HUES6 (cell line): ENCODE data around the gene SDHB.

Experiments
- H3K27ac ChIP-seq: 2 replicates; pipeline ENCODE4 v1.7.0; 2013; ENCODE audit warnings: low read depth, mild to moderate bottlenecking, low read length, inconsistent platforms
- H3K27me3 ChIP-seq: 2 replicates; pipeline ENCODE4 v1.6.1; 2013; ENCODE audit warnings: low read length; ENCODE audit not compliant: control insufficient read depth, insufficient read depth
- H3K36me3 ChIP-seq: 2 replicates; pipeline ENCODE4 v1.6.1; 2013; ENCODE audit warnings: low read length; ENCODE audit not compliant: control insufficient read depth, insufficient read depth
- H3K4me1 ChIP-seq: 2 replicates; pipeline ENCODE4 v1.6.1; 2013; ENCODE audit warnings: low read length; ENCODE audit not compliant: control insufficient read depth, insufficient read depth
- H3K4me3 ChIP-seq: 2 replicates; pipeline ENCODE4 v1.5.1; 2013; ENCODE audit warnings: low read depth, low read length
- H3K9ac ChIP-seq: one replicate; pipeline ENCODE4 v1.6.1; 2013; ENCODE audit warnings: mild to moderate bottlenecking, low read length
- H3K9me3 ChIP-seq: 2 replicates; pipeline ENCODE4 v1.6.1; 2013; ENCODE audit warnings: low read depth, low read length; ENCODE audit not compliant: control insufficient read depth, insufficient read depth

Gene SDHB

GRCh38 chr1:17093822-17094393 is 40.1 kb upstream of the SDHB start:
- no peaks in the 10 kb centered on the region for H3K27me3 ChIP-seq
- H3K27ac ChIP-seq: no peak overlapping the region
- H3K4me1 ChIP-seq: peaks cover 17% of the 10 kb centered on the region; the same call in 1 of the 2 replicates
- H3K4me3 ChIP-seq: no peak overlapping the region
- no peaks in the 10 kb centered on the region for H3K9me3 ChIP-seq
- H3K36me3 ChIP-seq: no peaks in the 10 kb centered on the region
- H3K9ac ChIP-seq: no peak overlapping the region

- no peaks in the 10 kb centered on the region for H3K36me3 ChIP-seq
- H3K4me3 ChIP-seq: no peak overlapping the region
- H3K9ac ChIP-seq: no peak overlapping the region
- no peaks in the 10 kb centered on the region for H3K9me3 ChIP-seq
- peaks cover 6% of the 10 kb centered on the region; the same call in 1 of the 2 replicates for H3K4me1 ChIP-seq
- H3K27me3 ChIP-seq: no peaks in the 10 kb centered on the region
- H3K27ac ChIP-seq: no peak overlapping the region
Observed at GRCh38 chr1:17091252-17091651, 37.4 kb upstream of the SDHB start.

- no peaks in the 10 kb centered on the region for H3K27me3 ChIP-seq
- H3K27ac ChIP-seq: no peak overlapping the region
- no peaks in the 10 kb centered on the region for H3K9me3 ChIP-seq
- H3K4me3 ChIP-seq: no peak overlapping the region
- no peak overlapping the region for H3K9ac ChIP-seq
- peaks cover 6% of the 10 kb centered on the region; the same call in 1 of the 2 replicates for H3K4me1 ChIP-seq
- no peaks in the 10 kb centered on the region for H3K36me3 ChIP-seq
Observed at GRCh38 chr1:17089506-17089905, 35.7 kb upstream of the SDHB start.

GRCh38 chr1:17086751-17087150 is 32.9 kb upstream of the SDHB start:
- Histone ChIP-seq H3K27me3 (no peaks in the 10 kb centered on the region), H3K9ac (no peak overlapping the region), H3K9me3 (no peaks in the 10 kb centered on the region), H3K36me3 (no peaks in the 10 kb centered on the region), H3K27ac (no peak overlapping the region), H3K4me1 (peaks cover 6% of the 10 kb centered on the region; the same call in 1 of the 2 replicates), H3K4me3 (no peak overlapping the region)

- no peaks in the 10 kb centered on the region for H3K27me3 ChIP-seq
- H3K27ac ChIP-seq: no peak overlapping the region
- H3K9me3 ChIP-seq: no peaks in the 10 kb centered on the region
- no peaks in the 10 kb centered on the region for H3K36me3 ChIP-seq
- no peak overlapping the region for H3K9ac ChIP-seq
- no peaks in the 10 kb centered on the region for H3K4me1 ChIP-seq
- H3K4me3 ChIP-seq: no peak overlapping the region
Observed at GRCh38 chr1:17084787-17085186, 31.0 kb upstream of the SDHB start.

- no peak overlapping the region for H3K27ac ChIP-seq
- H3K36me3 ChIP-seq: no peaks in the 10 kb centered on the region
- no peak overlapping the region for H3K9ac ChIP-seq
- no peaks in the 10 kb centered on the region for H3K4me1 ChIP-seq
- no peaks in the 10 kb centered on the region for H3K9me3 ChIP-seq
- no peaks in the 10 kb centered on the region for H3K27me3 ChIP-seq
- no peak overlapping the region for H3K4me3 ChIP-seq
Observed at GRCh38 chr1:17082761-17083160, 28.9 kb upstream of the SDHB start.

- Histone ChIP-seq H3K4me1 (no peaks in the 10 kb centered on the region), H3K27me3 (no peaks in the 10 kb centered on the region), H3K9me3 (no peaks in the 10 kb centered on the region), H3K4me3 (no peak overlapping the region), H3K9ac (no peak overlapping the region), H3K27ac (no peak overlapping the region), H3K36me3 (no peaks in the 10 kb centered on the region)
Observed at GRCh38 chr1:17081439-17081838, 27.6 kb upstream of the SDHB start.

GRCh38 chr1:17080880-17081279 is 27.0 kb upstream of the SDHB start:
- H3K27me3 ChIP-seq: no peaks in the 10 kb centered on the region

GRCh38 chr1:17080085-17080759 is 26.4 kb upstream of the SDHB start:
- Histone ChIP-seq H3K27ac (no peak overlapping the region), H3K4me1 (peaks cover 5% of the 10 kb centered on the region; the same call in 1 of the 2 replicates), H3K4me3 (no peak overlapping the region), H3K27me3 (no peaks in the 10 kb centered on the region), H3K9me3 (no peaks in the 10 kb centered on the region), H3K9ac (no peak overlapping the region), H3K36me3 (no peaks in the 10 kb centered on the region)

More at GRCh38 chr1:17080880-17081279, 27.0 kb upstream of the SDHB start:
- Histone ChIP-seq H3K27ac (no peak overlapping the region), H3K4me3 (no peak overlapping the region), H3K9me3 (no peaks in the 10 kb centered on the region), H3K9ac (no peak overlapping the region), H3K4me1 (0 out of 2 replicates have a peak, but pooled peaks cover 1% of the 10 kb centered on the region), H3K36me3 (no peaks in the 10 kb centered on the region)

- Histone ChIP-seq H3K4me3 (no peak overlapping the region), H3K27me3 (no peaks in the 10 kb centered on the region), H3K9me3 (no peaks in the 10 kb centered on the region), H3K36me3 (no peaks in the 10 kb centered on the region), H3K27ac (no peak overlapping the region), H3K9ac (no peak overlapping the region), H3K4me1 (peaks cover 5% of the 10 kb centered on the region; the same call in 1 of the 2 replicates)
Observed at GRCh38 chr1:17078991-17079868, 25.4 kb upstream of the SDHB start.
